HK-2 (cell line): ENCODE results near the gene MKRN2OS.

Experiments
- DNase-seq: peaks from one replicate; pipeline ENCODE4 v3.0.0-alpha.2; 2018; ENCODE audit not compliant: unreplicated experiment

Gene MKRN2OS, protein sequence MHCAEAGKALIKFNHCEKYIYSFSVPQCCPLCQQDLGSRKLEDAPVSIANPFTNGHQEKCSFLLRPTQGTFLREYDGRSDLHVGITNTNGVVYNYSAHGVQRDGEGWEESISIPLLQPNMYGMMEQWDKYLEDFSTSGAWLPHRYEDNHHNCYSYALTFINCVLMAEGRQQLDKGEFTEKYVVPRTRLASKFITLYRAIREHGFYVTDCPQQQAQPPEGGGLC

GRCh38 chr3:12545473-12545791 lies at the start of gene MKRN2OS:
Gene MKRN2OS, minus strand, starts transcription at chr3:12545499. Its CDS starts 35 bp downstream, at chr3:12545464.
- DNase-seq, result no peak

DNA sequence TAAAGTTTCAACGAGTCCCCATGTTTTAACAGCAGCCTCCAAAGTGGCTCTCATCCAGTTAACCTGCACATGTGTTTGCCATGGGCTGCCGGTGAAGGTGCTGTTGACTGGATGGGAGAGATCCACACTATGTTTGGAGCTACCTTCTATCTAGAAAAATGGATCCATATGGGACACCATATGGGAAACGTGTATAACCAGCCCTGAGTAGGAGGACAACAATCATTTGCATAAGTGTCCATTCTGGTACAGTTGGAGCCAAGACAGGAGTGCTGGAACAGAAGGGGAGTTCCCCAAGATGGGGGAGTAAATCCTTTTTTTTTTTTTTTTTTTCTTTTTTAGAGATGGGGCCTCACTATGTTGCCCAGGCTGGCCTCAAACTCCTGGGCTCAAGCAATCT lies 48.2 kb upstream of the MKRN2OS start:
- DNase-seq, result no peak

GRCh38 chr3:12591997-12592715 lies 46.9 kb upstream of the MKRN2OS start:
- no peak for DNase-seq

DNA sequence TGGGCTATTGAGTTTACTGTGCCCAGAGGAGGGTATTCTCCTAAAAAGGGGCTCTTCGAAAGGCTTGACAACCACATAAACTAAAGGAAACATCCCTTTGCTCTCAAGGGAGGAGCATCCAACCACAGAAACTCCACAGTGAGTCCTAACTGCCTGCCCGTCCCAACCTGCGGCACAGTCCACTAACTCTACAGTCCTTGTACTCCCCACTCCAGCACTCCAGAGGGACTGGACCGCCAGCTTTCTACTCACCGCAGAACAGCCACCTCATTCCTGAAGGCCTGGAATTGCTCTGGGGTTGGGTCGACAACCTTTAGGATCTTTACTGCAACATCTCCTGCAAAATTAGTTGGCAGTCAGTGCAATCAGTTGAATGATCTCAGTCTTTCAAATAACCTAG lies 46.2 kb upstream of the MKRN2OS start:
- DNase-seq, result no peak

GRCh38 chr3:12590096-12590495 lies 44.8 kb upstream of the MKRN2OS start:
- DNase-seq, result no peak

DNA sequence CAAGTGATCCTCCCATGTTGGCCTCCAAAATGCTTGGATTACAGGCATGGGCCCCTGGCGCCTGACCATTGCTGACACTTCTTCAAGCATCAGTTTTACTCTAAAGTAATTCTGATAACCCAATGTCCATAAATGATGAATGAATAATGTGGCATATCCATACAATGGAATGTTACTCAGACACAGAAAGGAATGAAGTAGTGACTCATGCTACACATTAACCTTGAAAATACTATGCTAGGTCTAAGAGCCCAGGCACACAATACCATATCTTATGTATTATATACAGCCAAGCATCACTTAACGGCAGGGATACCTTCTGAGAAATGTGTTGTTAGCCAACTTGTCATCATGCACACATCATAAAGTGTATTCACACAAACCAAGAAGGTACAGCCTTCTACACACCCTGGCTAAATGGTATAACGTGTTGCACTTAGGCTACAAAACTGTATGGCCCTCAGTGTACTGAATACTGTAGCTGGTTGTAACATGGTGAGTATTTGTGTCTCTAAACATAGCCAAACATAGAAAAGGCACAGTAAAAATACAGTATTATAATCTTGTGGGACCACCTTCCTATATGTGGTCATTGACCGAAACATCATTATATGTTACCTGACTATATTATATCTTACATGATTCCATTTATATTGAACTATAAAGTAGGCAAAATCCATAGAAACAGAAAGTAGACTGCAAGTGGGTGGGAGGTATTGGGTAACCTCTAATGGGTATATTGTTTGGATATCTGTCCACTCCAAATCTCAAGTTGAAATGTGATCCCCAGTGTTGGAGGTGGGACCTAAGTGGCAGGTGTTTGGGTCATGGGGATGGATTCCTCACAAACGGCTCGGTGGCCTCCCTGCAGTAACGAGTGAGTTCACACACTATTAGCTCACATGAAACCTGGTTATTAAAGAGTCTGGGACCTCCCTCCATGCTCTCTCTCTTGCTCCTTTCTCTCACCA lies 43.0 kb upstream of the MKRN2OS start:
- no peak for DNase-seq

GRCh38 chr3:12586403-12586802 lies 41.1 kb upstream of the MKRN2OS start:
- DNase-seq, result no peak

- no peak for DNase-seq
Measured at GRCh38 chr3:12585970-12586369, 40.7 kb upstream of the MKRN2OS start.

- DNase-seq, result no peak
Measured at GRCh38 chr3:12585181-12585580, 39.9 kb upstream of the MKRN2OS start.

DNA sequence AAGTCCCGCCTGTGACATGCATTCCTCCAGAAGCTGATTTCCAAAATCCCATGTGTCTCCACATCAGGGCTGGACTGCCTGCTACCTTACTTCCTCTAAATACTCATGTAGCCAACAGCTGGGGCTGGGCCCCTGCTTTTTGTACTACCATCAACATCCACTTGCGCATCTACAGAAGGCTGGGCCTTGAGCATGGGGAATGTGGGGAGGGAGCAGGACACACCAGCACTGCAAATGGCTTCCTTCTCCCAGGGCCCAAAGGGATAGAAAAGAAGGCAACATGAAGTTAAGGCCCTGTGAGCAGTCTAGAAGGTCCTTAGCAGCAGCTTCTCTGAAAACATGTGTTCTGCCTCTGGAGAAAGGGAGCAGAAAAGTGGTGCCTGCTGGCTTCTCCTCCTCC lies 38.8 kb upstream of the MKRN2OS start:
- no peak for DNase-seq

- no peak for DNase-seq
Measured at GRCh38 chr3:12583280-12583679, 38.0 kb upstream of the MKRN2OS start.

- DNase-seq, result no peak
Measured at GRCh38 chr3:12582730-12583129, 37.4 kb upstream of the MKRN2OS start.

DNA sequence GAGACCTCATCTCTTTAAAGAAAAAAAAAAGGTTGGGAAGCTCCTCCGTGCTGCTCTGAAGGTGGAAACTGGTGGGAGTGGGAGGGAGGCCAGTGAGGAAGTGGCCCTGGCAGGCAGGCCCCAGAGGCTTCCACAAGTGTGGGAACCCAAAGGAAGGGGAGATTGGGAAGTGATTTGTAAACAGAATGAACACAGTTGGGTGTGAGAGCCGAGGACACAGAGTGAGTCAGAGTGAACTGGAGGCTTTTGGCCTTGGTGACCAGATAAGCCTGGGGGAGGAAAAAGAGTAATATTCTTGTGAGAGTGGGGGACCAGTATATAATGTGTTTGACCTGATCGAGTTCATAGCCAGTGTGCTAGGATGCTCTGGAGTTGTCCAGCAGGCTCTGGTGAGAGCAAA lies 34.6 kb upstream of the MKRN2OS start:
- no peak for DNase-seq

- no peak for DNase-seq
Measured at GRCh38 chr3:12579456-12579855, 34.2 kb upstream of the MKRN2OS start.

GRCh38 chr3:12578742-12579141 lies 33.4 kb upstream of the MKRN2OS start:
- DNase-seq, result no peak

- no peak for DNase-seq
Measured at GRCh38 chr3:12577379-12577778, 32.1 kb upstream of the MKRN2OS start.

DNA sequence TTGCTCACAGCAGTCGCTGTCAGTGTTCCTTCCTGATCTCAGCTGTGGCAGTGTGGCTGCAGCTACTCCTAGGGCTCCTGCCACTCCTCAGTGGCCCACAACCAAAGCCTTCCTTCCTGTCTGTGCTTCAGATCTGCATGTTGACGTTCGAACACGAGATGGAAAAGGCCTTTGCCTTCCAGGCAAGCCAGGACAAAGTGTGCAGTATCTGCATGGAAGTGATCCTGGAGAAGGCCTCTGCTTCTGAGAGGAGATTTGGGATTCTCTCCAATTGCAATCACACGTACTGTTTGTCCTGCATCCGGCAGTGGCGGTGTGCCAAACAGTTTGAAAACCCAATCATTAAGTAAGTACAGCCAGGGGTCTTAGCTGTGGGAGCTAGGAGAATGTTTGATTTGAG lies 29.4 kb upstream of the MKRN2OS start:
- DNase-seq, result no peak

- no peak for DNase-seq
Measured at GRCh38 chr3:12574131-12574530, 28.8 kb upstream of the MKRN2OS start.

DNA sequence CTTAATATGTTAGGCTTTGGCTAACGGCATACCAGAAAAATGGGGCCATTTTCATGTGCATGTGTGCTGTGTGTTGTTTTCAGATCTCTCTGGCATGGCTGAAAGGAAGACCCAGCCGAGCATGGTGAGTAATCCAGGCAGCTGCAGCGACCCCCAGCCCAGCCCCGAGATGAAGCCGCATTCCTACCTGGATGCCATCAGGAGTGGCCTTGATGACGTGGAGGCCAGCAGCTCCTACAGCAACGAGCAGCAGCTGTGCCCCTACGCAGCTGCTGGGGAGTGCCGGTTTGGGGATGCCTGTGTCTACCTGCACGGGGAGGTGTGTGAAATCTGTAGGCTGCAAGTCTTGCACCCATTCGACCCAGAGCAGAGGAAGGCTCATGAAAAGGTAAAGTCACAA lies 26.7 kb upstream of the MKRN2OS start:
- DNase-seq, result no peak

- DNase-seq, result no peak
Measured at GRCh38 chr3:12569836-12570235, 24.5 kb upstream of the MKRN2OS start.

- no peak for DNase-seq
Measured at GRCh38 chr3:12568747-12569146, 23.4 kb upstream of the MKRN2OS start.

GRCh38 chr3:12566976-12567375 lies 21.7 kb upstream of the MKRN2OS start:
- DNase-seq, result no peak

GRCh38 chr3:12562451-12562850 lies 17.2 kb upstream of the MKRN2OS start:
- no peak for DNase-seq
